ENCODE data around the gene PSAPL1. TPM values are rescaled to one million over a fixed set of nuclear protein-coding genes. Genes with fewer than 3 reads are reported as not detected.

The PSAPL1 gene
- total RNA-seq, 1 donor from 2014 or later = not detected

DNA sequence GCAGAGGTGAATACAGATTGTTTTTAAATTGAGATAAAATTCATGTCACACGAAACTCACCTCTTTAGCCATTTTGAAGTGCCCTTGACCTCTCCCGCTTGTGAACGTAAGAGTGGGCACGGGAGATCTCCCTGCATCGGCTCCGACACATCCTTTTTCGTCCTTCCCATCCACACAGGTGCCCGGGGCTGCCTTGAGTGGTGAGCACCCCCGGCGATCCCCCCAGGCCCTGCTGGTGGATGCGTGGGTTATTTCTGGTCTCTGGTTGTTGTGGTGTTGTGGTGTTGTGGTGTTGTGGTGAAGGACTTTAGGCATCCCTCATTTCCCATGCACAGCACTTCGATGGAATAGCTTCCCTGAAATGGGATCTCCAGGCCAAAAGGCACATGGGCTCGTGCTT lies 46.1 kb downstream of the PSAPL1 start:
- Histone ChIP-seq H3K4me1 (no peaks in the 10 kb centered on the region), H3K9me3 (no peaks in the 10 kb centered on the region), H3K36me3 (no peaks in the 10 kb centered on the region), H3K27ac (no peak overlapping the region), H3K4me3 (no peak overlapping the region), H3K27me3 (ENCODE audit: low read depth) (no peaks in the 10 kb centered on the region)
- DNase-seq = no peak
- intact Hi-C loops (cut with DNase I) = no loop called here
- TF ChIP-seq, protein P1, sequence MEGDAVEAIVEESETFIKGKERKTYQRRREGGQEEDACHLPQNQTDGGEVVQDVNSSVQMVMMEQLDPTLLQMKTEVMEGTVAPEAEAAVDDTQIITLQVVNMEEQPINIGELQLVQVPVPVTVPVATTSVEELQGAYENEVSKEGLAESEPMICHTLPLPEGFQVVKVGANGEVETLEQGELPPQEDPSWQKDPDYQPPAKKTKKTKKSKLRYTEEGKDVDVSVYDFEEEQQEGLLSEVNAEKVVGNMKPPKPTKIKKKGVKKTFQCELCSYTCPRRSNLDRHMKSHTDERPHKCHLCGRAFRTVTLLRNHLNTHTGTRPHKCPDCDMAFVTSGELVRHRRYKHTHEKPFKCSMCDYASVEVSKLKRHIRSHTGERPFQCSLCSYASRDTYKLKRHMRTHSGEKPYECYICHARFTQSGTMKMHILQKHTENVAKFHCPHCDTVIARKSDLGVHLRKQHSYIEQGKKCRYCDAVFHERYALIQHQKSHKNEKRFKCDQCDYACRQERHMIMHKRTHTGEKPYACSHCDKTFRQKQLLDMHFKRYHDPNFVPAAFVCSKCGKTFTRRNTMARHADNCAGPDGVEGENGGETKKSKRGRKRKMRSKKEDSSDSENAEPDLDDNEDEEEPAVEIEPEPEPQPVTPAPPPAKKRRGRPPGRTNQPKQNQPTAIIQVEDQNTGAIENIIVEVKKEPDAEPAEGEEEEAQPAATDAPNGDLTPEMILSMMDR (IDR thresholded peaks at IDR 0.05) = no peak
- no peak for ATAC-seq

DNA sequence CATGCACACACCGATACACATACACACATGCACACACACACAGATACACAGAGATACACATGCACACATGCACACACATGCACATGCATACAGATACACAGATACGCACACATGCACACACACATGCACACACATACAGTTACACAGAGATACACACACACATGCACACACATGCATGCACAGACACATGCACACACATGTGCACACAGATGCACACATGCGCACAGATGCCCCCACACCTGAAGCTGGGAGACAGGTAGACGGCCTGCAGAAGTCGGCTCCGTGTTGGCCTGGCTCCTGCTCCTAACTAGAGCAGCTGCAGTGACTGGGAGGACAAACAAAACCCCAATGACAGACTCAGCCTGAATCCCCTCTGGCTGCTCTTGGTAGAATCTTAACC lies 46.8 kb downstream of the PSAPL1 start:
- H3K27me3 ChIP-seq (ENCODE audit: low read depth) = no peaks in the 10 kb centered on the region
- DNase-seq (peak; percentile 29), ATAC-seq (no peak)
- no peak overlapping the region for H3K4me3 ChIP-seq
- intact Hi-C loops (cut with DNase I) = no loop called here
- H3K9me3 ChIP-seq = no peaks in the 10 kb centered on the region
- TF ChIP-seq, protein P1 (IDR thresholded peaks at IDR 0.05) = no peak
- no peak overlapping the region for H3K27ac ChIP-seq
- no peaks in the 10 kb centered on the region for H3K4me1 ChIP-seq
- no peaks in the 10 kb centered on the region for H3K36me3 ChIP-seq

DNA sequence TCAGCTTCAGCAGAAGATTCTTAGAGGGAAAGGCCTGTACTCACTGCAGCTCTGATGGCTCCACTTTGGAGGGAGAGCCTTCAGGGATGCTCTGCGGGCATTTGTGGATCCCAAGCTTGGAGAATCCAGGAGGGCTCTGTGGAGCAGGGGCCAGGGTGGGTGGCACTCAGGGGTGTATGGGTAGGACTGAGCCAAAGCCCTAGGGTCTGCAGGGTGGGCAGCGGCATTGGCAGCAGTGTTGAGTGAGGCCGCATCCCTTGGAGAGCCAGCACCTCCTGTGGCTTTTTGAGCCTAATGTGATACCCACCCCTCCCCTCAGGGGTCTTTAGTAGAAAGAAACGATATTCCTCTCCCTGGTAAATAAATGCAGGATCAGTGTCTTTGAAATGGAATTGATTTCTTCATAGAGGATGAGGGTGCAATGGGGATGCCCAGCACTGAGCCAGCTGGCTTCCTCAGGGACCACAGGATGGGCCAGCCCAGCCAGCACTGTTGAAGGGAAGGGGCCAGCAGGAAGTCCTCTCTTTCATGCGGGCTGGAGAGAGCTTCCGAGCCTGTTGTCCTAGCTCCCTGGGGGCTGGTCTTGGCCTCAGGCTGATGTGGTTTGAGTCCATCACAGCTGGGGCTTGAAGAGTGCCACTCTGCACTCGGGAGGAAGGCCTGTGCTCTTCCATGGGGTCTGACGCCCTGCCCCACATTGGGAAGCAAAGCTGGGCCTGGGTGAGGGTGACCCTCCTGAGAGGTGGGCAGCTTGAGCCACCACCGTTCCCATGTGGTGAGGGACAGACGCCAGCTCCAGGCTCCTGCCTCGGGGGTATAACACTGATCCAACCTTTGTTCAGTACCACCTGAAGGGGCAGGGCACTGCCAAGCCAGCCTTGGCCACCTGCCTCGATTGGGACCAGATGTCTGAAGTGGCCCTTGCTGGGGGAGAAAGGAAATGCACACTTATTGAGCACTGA lies 49.5 kb downstream of the PSAPL1 start:
- H3K36me3 ChIP-seq = no peaks in the 10 kb centered on the region
- H3K27ac ChIP-seq = no peak overlapping the region
- no peak overlapping the region for H3K4me3 ChIP-seq
- TF ChIP-seq, protein P1 (IDR thresholded peaks at IDR 0.05) = no peak
- no peaks in the 10 kb centered on the region for H3K9me3 ChIP-seq
- no peaks in the 10 kb centered on the region for H3K27me3 ChIP-seq (ENCODE audit: low read depth)
- ATAC-seq = no peak
- H3K4me1 ChIP-seq = no peaks in the 10 kb centered on the region
- DNase-seq = peak; percentile 31
- intact Hi-C loops (cut with DNase I) = no loop called here

DNA sequence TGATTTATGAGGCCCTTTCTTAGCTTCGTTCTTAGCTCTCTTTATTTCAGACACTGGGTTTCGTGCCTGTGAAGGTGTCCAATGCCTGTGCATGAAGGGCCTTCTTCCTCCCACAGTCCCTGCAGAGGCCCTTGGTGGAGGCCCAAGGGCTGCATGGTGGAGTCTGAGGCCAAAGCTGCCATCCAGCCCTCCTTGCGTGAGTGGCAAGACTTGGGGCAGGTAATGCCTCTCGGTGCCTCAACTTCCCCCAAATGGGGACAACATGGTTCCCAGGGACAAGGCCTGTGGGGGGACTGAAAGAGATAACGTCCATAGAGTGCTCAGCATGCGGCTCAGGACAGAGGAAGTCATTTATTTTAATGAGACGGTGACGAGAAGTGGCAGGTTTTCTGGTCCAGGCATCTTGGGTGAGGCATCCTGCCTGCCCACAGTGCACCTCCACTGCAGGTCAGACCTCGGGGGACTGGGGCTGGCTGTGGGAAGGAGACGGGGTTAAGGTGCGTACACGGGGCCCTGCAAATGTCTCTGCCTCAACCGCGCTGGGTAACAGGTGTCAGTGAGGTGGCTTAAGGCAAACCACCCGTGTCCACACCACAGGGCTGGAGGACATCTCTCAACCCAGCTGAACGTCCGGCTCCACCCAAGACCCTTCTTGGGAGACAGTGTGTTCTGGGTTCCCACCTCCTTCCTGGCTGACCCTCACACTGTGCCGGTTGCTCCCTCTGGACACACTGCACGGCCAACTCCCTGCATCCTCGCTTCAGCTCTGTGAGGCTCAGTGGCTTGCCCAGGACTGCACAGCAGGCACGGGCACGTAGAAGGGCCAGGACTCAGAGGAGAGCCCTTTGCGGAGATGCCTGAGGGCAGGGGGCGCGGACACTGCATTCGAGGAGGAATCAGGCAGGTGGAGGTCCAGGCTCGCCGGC lies 50.5 kb downstream of the PSAPL1 start:
- Histone ChIP-seq H3K27me3 (ENCODE audit: low read depth) (peaks cover 5% of the 10 kb centered on the region), H3K4me1 (no peaks in the 10 kb centered on the region)

DNA sequence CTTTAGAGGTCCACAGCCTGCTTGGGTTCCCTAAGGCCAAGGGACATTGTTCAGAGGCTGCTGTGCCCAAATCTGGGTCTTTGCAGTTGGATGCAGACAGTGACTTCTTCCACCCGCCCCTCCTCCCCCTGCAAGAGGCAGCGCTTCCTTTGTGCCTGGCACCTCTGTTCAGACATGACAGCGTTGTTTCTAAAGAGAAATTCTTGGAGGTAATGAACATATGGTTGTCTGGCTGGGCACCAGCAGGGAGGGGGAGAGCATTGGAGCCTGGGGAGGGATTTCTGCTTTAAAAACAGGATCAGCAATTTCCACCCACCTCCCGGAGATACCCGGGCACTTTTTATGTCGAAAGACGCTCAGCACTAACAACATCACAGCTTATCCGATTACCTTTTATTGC lies 51.5 kb downstream of the PSAPL1 start:
- H3K27ac ChIP-seq = no peak overlapping the region
- intact Hi-C loops (cut with DNase I) = no loop called here
- DNase-seq (no peak), ATAC-seq (no peak)
- H3K27me3 ChIP-seq (ENCODE audit: low read depth) = peaks cover 5% of the 10 kb centered on the region
- TF ChIP-seq, protein P1 (IDR thresholded peaks at IDR 0.05) = no peak
- no peaks in the 10 kb centered on the region for H3K36me3 ChIP-seq
- H3K4me3 ChIP-seq = no peak overlapping the region
- H3K9me3 ChIP-seq = no peaks in the 10 kb centered on the region
- H3K4me1 ChIP-seq = no peaks in the 10 kb centered on the region

More for the DNA sequence above, 50.5 kb downstream of the PSAPL1 start:
- TF ChIP-seq, protein P1 (IDR thresholded peaks at IDR 0.05) = no peak
- DNase-seq (peak; percentile 24), ATAC-seq (no peak)
- intact Hi-C loops (cut with DNase I) = no loop called here
- Histone ChIP-seq H3K36me3 (no peaks in the 10 kb centered on the region), H3K9me3 (no peaks in the 10 kb centered on the region), H3K4me3 (no peak overlapping the region), H3K27ac (no peak overlapping the region)

Data from lower lobe of right lung (tissue), 2 donors.